IgD-negative memory B cell (primary cell): ENCODE results near the gene SMAD1. TPM values are rescaled to one million over a fixed set of nuclear protein-coding genes. Genes with fewer than 3 reads are reported as not detected.
A peak's percentile ranks its signal among the peaks of the same experiment; 100 is the strongest.
"Not testable (repeated sequence)": the region's sequence is repeated elsewhere in the genome, so short reads cannot be mapped to it uniquely, and the experiment has no call there.

Experiments
- H3K27ac Mint-ChIP-seq, 3 donors: one replicate each; pipeline ENCODE4 v1.8.0; 2020 to 2022; ENCODE audit warnings: mild to moderate bottlenecking in 3 of 3, mixed read lengths in 3 of 3, moderate library complexity in 1 of 3
- H3K27me3 Mint-ChIP-seq: one replicate; pipeline ENCODE4 v1.8.0; 2021; ENCODE audit warnings: mixed read lengths
- H3K36me3 Mint-ChIP-seq: one replicate; pipeline ENCODE4 v1.8.0; 2020; ENCODE audit warnings: mild to moderate bottlenecking, mixed read lengths
- H3K4me1 Mint-ChIP-seq, 3 donors: one replicate each; pipeline ENCODE4 v1.8.0; 2020 to 2022; ENCODE audit warnings: mixed read lengths in 3 of 3, mild to moderate bottlenecking in 1 of 3
- H3K4me3 Mint-ChIP-seq, 4 donors: one replicate each; pipeline ENCODE4 v1.8.0; 2020 to 2022; ENCODE audit warnings: mild to moderate bottlenecking in 4 of 4, mixed read lengths in 4 of 4, moderate library complexity in 3 of 4
- H3K9me3 Mint-ChIP-seq, 3 donors: one replicate each; pipeline ENCODE4 v1.8.0; 2020 to 2021; ENCODE audit warnings: mixed read lengths in 3 of 3, mild to moderate bottlenecking in 1 of 3
- polyA plus RNA-seq: library from polyadenylated mRNA; unstranded; fragments of 300-500 nt; fragmentation: Illumina TruSeq; gene quantifications from one replicate; pipeline ENCODE4 v1.2.3, GENCODE V29; 2021

The SMAD1 gene
- polyA plus RNA-seq, 1 donor from 2014 or later = not detected

- Mint-ChIP-seq H3K27ac (no peak overlapping the region), H3K27me3 (peaks cover 10% of the 10 kb centered on the region), H3K36me3 (no peaks in the 10 kb centered on the region), H3K9me3 (peaks cover 0 to 3% (median 0%) of the 10 kb centered on the region in 3 donors), H3K4me3 (no peak overlapping the region), H3K4me1 (no peaks in the 10 kb centered on the region)
These were observed 64.0 kb downstream of the SMAD1 start for GRCh38 chr4:145545538-145546174.

GRCh38 chr4:145546175-145546915 lies 64.7 kb downstream of the SMAD1 start:
- no peaks in the 10 kb centered on the region for H3K36me3 Mint-ChIP-seq
- H3K27me3 Mint-ChIP-seq = peaks cover 6% of the 10 kb centered on the region
- H3K4me1 Mint-ChIP-seq = no peaks in the 10 kb centered on the region
- peaks cover 0 to 3% (median 0%) of the 10 kb centered on the region in 3 donors for H3K9me3 Mint-ChIP-seq
- H3K4me3 Mint-ChIP-seq = no peak overlapping the region
- H3K27ac Mint-ChIP-seq = no peak overlapping the region

GRCh38 chr4:145551660-145552059 lies 70.0 kb downstream of the SMAD1 start:
- H3K27ac Mint-ChIP-seq = no peak overlapping the region
- peaks cover 5 to 7% (median 6%) of the 10 kb centered on the region in 3 donors for H3K4me1 Mint-ChIP-seq
- no peaks in the 10 kb centered on the region for H3K9me3 Mint-ChIP-seq
- peaks cover 3% of the 10 kb centered on the region for H3K27me3 Mint-ChIP-seq
- H3K4me3 Mint-ChIP-seq = no peak overlapping the region
- H3K36me3 Mint-ChIP-seq = no peaks in the 10 kb centered on the region

- H3K27ac Mint-ChIP-seq = peak overlapping the region in 1 of 3 donors; percentile 33
- no peaks in the 10 kb centered on the region for H3K9me3 Mint-ChIP-seq
- no peaks in the 10 kb centered on the region for H3K27me3 Mint-ChIP-seq
- H3K4me3 Mint-ChIP-seq = no peak overlapping the region
- peaks cover 5 to 7% (median 6%) of the 10 kb centered on the region in 3 donors for H3K4me1 Mint-ChIP-seq
- no peaks in the 10 kb centered on the region for H3K36me3 Mint-ChIP-seq
These were observed 70.6 kb downstream of the SMAD1 start for GRCh38 chr4:145552181-145552822.

GRCh38 chr4:145553375-145553774 lies 71.7 kb downstream of the SMAD1 start:
- Mint-ChIP-seq H3K27me3 (no peaks in the 10 kb centered on the region), H3K36me3 (no peaks in the 10 kb centered on the region), H3K4me1 (peaks cover 5 to 7% (median 6%) of the 10 kb centered on the region in 3 donors), H3K9me3 (no peaks in the 10 kb centered on the region), H3K4me3 (no peak overlapping the region), H3K27ac (no peak overlapping the region)

GRCh38 chr4:145554691-145555090 lies 73.0 kb downstream of the SMAD1 start:
- Mint-ChIP-seq H3K9me3 (no peaks in the 10 kb centered on the region), H3K27me3 (peaks cover 2% of the 10 kb centered on the region), H3K36me3 (no peaks in the 10 kb centered on the region), H3K4me1 (peaks cover 5 to 7% (median 6%) of the 10 kb centered on the region in 3 donors), H3K27ac (no peak overlapping the region), H3K4me3 (no peak overlapping the region)

- H3K4me1 Mint-ChIP-seq = peaks cover 0 to under 1% (median 0%) of the 10 kb centered on the region in 3 donors
- peaks cover 7% of the 10 kb centered on the region for H3K27me3 Mint-ChIP-seq
- no peak overlapping the region for H3K27ac Mint-ChIP-seq
- H3K36me3 Mint-ChIP-seq = peaks cover 2% of the 10 kb centered on the region
- H3K9me3 Mint-ChIP-seq = no peaks in the 10 kb centered on the region
- H3K4me3 Mint-ChIP-seq = no peak overlapping the region
These were observed 76.1 kb downstream of the SMAD1 start for GRCh38 chr4:145557720-145558119.

- Mint-ChIP-seq H3K4me1 (no peaks in the 10 kb centered on the region), H3K27ac (no peak overlapping the region), H3K9me3 (peaks cover 0 to 5% (median 3%) of the 10 kb centered on the region in 3 donors), H3K36me3 (peaks cover 4% of the 10 kb centered on the region), H3K27me3 (peaks cover 24% of the 10 kb centered on the region), H3K4me3 (no peak overlapping the region)
These were observed 81.8 kb downstream of the SMAD1 start for GRCh38 chr4:145563293-145563985.

GRCh38 chr4:145564540-145564939 lies 82.9 kb downstream of the SMAD1 start:
- Mint-ChIP-seq H3K36me3 (peaks cover 4% of the 10 kb centered on the region), H3K9me3 (peaks cover 0 to 13% (median 3%) of the 10 kb centered on the region in 3 donors), H3K4me3 (no peak overlapping the region), H3K4me1 (no peaks in the 10 kb centered on the region), H3K27ac (peak overlapping the region in 1 of 3 donors; percentile 65), H3K27me3 (peaks cover 29% of the 10 kb centered on the region)

- peaks cover 27% of the 10 kb centered on the region for H3K27me3 Mint-ChIP-seq
- H3K4me3 Mint-ChIP-seq = no peak overlapping the region
- H3K27ac Mint-ChIP-seq = peak overlapping the region in 1 of 3 donors; percentile 65
- H3K4me1 Mint-ChIP-seq = no peaks in the 10 kb centered on the region
- H3K9me3 Mint-ChIP-seq = peaks cover 0 to 13% (median 3%) of the 10 kb centered on the region in 3 donors
- peaks cover 4% of the 10 kb centered on the region for H3K36me3 Mint-ChIP-seq
These were observed 83.7 kb downstream of the SMAD1 start for GRCh38 chr4:145565328-145565727.

- peaks cover 27% of the 10 kb centered on the region for H3K27me3 Mint-ChIP-seq
- peaks cover 4% of the 10 kb centered on the region for H3K36me3 Mint-ChIP-seq
- peaks cover 0 to 13% (median 5%) of the 10 kb centered on the region in 3 donors for H3K9me3 Mint-ChIP-seq
- no peak overlapping the region for H3K27ac Mint-ChIP-seq
- no peak overlapping the region for H3K4me3 Mint-ChIP-seq
- no peaks in the 10 kb centered on the region for H3K4me1 Mint-ChIP-seq
These were observed 84.5 kb downstream of the SMAD1 start for GRCh38 chr4:145566086-145566708.

- H3K9me3 Mint-ChIP-seq = peaks cover 0 to 13% (median 5%) of the 10 kb centered on the region in 3 donors
- no peak overlapping the region for H3K4me3 Mint-ChIP-seq
- peaks cover 2% of the 10 kb centered on the region for H3K36me3 Mint-ChIP-seq
- no peak overlapping the region for H3K27ac Mint-ChIP-seq
- peaks cover 24% of the 10 kb centered on the region for H3K27me3 Mint-ChIP-seq
- no peaks in the 10 kb centered on the region for H3K4me1 Mint-ChIP-seq
These were observed 85.1 kb downstream of the SMAD1 start for GRCh38 chr4:145566768-145567167.

GRCh38 chr4:145567516-145567915 lies 85.9 kb downstream of the SMAD1 start:
- Mint-ChIP-seq H3K27me3 (peaks cover 23% of the 10 kb centered on the region), H3K27ac (no peak overlapping the region), H3K9me3 (peaks cover 3 to 20% (median 5%) of the 10 kb centered on the region in 3 donors), H3K4me3 (no peak overlapping the region), H3K4me1 (no peaks in the 10 kb centered on the region), H3K36me3 (peaks cover 2% of the 10 kb centered on the region)

- H3K4me3 Mint-ChIP-seq, H3K27me3 Mint-ChIP-seq, H3K27ac Mint-ChIP-seq, H3K4me1 Mint-ChIP-seq, H3K36me3 Mint-ChIP-seq: not testable (repeated sequence)
- peaks cover 5 to 14% (median 7%) of the 10 kb centered on the region in 3 donors for H3K9me3 Mint-ChIP-seq
These were observed 92.9 kb downstream of the SMAD1 start for GRCh38 chr4:145574546-145574945.
